Skin of body (tissue), 2 donors: ENCODE data around the gene TECPR2. TPM values are rescaled to one million over a fixed set of nuclear protein-coding genes. Genes with fewer than 3 reads are reported as not detected.
"Not testable (repeated sequence)": the region's sequence is repeated elsewhere in the genome, so short reads cannot be mapped to it uniquely, and the experiment has no call there.

Experiments used
- DNase-seq: peaks from one replicate; lab custom pipeline; 2025; lab: John Stamatoyannopoulos, UW
- total RNA-seq: library from RNA; depleted of rRNA; stranded (reverse); fragments of >200 nt; gene quantifications from one replicate; pipeline ENCODE4 v1.2.3, GENCODE V29; 2014

Gene TECPR2
- total RNA-seq, 1 donor from 2014 or later, result 8.5 TPM

- no peak for DNase-seq
These were observed 161.1 kb downstream of the TECPR2 start for GRCh38 chr14:102523569-102524450.

GRCh38 chr14:102524451-102525218, 161.9 kb downstream of the TECPR2 start:
- peak; percentile 97 for DNase-seq

GRCh38 chr14:102525219-102525928, 162.6 kb downstream of the TECPR2 start:
- peak; percentile 73 for DNase-seq

GRCh38 chr14:102525929-102526497, 163.3 kb downstream of the TECPR2 start:
- no peak for DNase-seq

DNA sequence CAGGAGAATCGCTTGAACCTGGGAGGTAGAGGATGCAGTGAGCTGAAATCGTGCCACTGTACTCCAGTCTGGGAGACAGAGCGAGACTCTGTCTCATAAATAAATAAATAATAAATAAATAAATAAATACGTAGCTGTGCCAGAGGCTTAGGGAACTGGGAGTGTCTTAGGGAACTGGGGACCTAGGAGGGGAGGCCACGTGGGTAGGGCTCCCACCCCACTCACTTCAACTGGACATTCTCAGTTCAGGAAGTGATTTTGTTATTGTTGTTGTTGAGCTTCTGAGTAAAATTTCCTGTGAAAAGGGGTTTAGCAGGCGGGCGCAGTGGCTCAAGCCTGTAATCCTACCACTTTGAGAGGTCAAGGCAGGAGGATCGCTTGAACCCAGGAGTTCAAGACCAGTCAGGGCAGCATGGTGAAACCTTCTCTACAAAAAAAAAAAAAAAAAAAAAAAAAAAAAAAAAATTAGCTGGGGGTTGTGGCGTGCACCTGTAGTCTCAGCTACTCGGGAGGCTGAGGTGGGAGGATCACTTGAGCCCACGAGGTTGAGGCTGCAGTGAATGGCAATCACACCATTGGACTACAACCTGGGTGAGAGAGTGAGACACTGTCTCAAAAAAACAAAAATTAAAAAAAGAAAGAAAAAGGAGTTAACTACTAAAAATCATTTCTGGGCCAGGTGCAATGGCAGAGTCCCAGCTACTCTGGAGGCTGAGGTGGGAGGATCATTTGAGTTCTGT, 165.9 kb downstream of the TECPR2 start:
- DNase-seq, result no peak

DNA sequence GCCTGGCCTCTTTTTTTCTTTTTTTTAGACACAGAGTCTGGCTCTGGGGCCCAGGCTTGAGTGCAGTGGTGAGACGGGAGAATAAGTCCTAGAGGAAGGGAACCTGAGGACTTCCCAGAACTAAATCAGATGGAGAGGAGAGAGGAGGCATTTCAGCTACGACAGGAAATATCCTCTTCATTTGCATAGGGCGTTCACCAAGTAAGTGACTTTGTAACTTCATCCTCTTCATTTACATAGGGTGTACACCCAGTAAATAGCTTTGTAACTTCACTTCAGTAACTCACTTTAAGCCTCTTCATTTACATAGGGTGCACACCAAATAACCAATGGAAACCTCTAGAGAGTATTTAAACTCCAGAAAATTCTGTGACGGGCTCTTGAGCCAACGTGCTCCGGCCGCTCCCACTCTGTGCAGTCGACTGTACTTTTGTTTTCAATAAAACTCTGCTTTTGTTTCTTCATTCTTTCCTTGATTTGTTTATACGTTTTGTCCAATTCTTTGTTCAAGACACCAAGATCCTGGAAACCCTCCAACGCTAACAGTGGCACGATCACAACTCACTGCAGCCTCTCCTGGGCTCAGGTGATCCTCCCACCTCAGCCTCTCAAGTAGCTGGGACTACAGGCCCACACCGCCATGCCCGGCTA, 168.2 kb downstream of the TECPR2 start:
- DNase-seq, result no peak

DNA sequence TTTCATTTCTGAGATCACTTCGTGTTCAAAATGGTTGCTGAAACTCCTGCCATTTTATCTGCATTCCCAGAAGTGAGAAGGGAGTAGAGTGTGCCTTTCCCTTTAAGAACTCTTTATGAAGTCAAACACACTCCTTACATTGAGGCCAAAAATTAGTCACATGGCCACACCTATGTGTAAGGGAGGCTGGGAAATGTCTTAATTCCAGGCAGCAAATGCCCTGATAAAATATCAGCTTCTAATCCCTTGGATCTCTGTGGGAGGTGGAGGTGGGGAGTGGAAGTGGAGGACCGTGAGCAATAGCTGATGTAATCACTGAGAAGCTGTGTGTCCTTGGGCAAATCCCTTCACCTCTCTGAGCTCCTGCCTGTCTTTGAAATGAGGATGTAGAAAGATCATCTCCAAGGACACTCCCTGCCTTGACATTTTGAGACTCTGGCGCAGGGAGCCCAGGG, 169.5 kb downstream of the TECPR2 start:
- no peak for DNase-seq

DNA sequence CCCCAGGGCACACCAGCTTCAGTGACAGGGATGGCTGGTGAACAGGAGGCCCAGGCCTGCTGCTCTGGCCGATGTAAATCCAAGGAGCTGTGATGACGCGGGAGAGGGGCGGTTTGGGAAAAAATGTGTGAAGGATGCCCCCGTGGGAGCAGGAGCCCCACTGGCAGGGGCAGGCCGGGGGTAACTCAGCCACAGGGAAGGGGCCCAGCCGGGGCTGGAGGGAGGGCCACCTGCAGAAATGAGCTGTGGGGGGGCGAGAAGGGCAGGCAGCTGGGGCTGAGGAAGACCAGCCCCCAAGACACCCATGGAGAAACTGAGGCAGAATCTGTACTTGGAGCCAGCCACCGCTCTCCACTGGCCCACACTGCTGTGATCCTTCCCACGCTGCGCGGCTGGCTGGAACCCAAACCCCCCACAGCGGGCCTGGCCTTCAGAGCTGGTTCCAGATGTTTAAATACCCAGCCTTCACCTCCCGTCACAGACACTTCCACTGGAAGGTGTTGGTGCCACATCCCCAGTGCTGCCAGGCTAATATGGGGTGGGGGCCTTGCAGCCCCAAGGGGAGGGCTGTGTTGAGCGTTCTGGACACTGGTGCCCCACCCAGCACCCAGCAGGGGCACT, 175.3 kb downstream of the TECPR2 start:
- no peak for DNase-seq

DNA sequence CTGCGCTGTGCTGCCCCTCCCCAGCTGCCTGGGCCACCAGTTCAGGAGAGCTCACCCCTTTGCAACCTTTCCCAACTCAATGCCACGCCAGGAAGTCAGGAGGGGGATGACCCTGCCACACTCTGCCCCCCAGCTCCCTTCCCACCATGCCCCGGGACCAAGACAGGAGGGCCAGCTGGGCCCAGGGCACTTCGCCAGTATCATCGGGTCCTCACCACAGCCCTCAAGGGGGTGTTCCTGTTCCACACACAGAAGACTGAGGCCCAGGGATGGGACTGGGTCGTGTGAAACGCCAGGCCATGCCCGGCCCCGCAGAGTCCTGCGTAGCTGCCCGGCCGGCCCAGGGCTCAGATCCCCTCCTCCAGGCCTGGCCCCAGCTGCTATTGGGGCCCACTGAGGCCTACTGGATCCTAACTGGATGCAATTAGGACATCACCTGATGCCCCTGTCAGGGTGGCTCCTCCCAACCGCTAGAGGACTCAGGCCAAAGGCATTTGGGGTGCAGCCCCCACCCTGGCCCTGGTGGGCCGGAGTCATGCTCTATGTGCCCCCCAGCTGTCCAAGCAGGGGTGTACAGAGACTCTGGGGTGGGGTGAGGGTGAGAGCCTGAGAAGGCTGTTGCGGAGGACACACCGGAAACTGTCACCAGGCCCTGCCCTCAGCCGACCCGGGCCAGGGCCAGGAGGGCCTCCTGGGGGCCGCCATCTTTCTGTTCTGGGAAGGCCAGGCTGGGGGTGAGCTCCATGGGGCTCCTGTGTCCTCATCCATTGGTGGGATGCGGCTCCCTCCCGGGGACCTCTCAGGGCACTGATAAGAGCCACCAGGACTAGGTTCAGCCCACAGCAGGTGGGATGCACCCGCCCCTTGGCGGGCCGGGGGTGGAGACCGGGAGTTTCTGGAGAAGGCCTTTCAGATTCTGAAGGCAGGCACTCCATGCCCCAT, 176.1 kb downstream of the TECPR2 start:
- no peak for DNase-seq

- peak; percentile 94 for DNase-seq
These were observed 177.0 kb downstream of the TECPR2 start for GRCh38 chr14:102539544-102540314.

DNA sequence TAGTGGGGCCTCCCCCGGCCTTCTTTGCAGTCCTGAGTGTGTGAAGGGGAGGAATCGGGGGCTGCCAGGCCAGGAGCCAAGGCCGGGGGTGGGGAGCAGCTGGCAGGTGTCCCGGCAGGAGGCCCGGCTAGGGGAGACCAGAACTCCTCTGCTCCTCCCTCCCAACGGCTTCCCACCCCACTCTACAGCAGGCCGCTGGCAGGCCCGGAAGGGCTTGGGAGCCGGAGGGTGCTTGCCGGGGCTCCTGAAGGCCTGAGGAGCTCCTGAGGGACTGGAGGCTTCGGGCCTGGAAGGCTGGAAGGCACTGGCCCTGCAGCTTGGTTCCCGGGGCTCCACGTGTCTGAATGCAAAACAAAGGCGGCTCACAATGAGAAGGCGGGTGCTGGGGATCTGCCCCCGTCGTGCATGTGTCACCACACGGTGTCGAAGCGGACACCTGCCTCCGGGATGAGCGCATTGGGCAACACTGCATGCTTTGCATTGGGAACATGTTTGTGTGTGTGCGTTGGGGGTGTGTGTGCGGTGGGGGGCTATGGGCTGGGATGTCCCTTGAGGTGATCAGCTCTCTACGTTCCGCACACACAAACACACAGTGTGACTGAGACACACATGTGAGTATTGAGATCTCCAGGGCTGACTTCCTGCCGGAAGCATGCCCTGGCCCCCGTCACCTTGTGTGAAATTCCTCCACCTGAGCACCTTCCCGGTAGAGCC, 177.7 kb downstream of the TECPR2 start:
- DNase-seq, result peak; percentile 90

GRCh38 chr14:102541029-102541491, 178.3 kb downstream of the TECPR2 start:
- not testable (repeated sequence) for DNase-seq

- no peak for DNase-seq
These were observed 179.0 kb downstream of the TECPR2 start for GRCh38 chr14:102541771-102542170.

DNA sequence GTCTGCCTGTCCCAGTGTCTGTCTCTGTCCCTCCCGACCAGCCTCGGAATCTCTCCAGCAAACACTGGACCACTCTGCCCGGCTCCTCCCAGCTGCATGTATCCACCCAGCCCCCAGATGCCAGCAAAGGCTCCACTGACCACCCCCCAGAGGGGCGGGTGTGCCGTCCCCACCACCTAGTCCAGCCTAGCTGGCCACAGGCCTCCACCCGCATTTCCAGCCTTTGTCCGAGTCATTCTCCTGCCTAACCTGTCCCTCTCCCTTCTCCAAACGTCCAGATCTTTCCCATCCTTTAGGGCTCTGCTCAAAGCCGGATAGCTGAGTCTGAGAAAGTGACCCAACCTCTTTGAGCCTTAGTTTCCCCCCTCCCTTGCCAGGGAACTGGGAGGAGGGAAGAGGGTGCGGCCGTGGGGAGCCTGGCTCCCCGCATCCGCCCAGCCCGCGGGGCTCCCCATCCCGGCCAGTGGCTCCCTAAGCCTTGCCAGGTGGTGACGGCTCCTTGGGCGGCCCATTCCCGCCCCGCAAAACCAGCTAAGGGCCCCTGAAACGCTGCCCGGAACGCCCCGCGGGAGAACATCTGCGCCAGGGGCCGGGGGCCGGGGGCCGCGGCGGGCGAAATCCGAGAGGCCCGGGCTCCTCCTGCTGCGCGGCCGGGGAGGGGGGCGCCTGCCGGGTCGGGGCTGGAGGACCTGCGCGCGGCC, 181.5 kb downstream of the TECPR2 start:
- peak; percentile 63 for DNase-seq

GRCh38 chr14:102544747-102545460, 182.2 kb downstream of the TECPR2 start:
- DNase-seq, result peak; percentile 58
